Measurements from ENCODE around the gene GNGT2.

GNGT2 gene

GRCh38 chr17:49165143-49165542 lies 45.2 kb downstream of the GNGT2 start:
- no peak for DNase-seq

- no peak for DNase-seq
Observed at GRCh38 chr17:49162866-49163265, 47.5 kb downstream of the GNGT2 start.

DNA sequence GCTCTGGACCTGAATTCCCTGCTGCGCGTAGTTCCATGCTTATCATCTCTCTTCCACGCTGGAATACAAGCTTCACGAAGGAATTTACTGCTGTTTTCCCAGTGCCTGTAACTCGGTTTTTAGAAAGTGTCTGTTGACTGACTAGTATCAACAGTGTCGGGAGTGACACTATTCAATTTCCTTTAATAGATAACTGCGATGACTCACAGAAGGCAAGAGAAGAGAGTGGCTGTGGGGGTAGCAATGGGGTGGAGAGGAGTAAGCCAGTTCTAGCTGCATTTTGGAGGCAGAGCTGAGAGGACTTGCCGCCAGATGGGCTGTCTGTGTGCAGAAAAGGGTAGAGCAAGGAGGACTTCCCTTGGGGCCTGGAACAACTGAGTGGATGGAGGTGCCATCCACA lies 52.6 kb downstream of the GNGT2 start:
- DNase-seq = peak; percentile 61

DNA sequence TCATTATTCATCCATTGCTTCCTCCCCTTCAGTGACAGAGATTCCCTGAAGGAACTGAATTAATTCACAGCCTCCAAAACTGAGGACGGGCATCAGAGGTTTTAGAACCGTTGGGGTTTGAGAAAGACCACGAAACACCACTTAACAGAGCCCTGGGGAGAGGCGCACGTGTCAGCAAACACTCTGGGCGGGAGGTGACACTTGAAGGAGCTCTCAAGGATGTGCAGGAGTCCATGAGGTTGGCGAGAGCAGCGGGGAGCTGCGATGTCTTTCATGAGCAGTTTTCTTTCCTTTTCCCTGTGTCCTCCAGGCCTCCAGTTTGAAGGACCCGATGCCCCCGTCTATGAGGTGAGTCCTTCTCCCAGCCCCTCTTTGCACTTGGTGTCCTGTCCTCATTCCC lies 54.1 kb downstream of the GNGT2 start:
- DNase-seq = no peak

Data from hematopoietic multipotent progenitor cell treated with erythropoietin and hydrocortisone succinate and interleukin-3 and kit ligand, for 4 days (in vitro differentiated cells).